Panc1 (cell line): ENCODE measurements around the gene SAT2. TPM values are rescaled to one million over a fixed set of nuclear protein-coding genes. Genes with fewer than 3 reads are reported as not detected.

Experiments used
- ATAC-seq: fragments of 200-7000 bp; cut with Tn5 transposase; 2 replicates; pipeline ENCODE4 v1.9.1; 2020; ENCODE audit warnings: mild to moderate bottlenecking, moderate library complexity
- BruUV-seq: library from RNA; stranded (reverse); fragments of 400-500 nt; replicated peaks from 2 replicates; lab custom pipeline; 2021; lab: Mats Ljungman, UMichigan
- CTCF ChIA-PET: fragments of 300-600 bp; sonication (Branson Sonifier 250); formaldehyde crosslinking; loops from one replicate; lab custom pipeline; 2022; ENCODE audit warnings: antibody characterized with exemption; lab: Charles Lee
- POLR2A ChIA-PET: fragments of 300-600 bp; sonication (Branson Sonifier 250); formaldehyde crosslinking; loops from one replicate; lab custom pipeline; 2022; ENCODE audit warnings: antibody characterized with exemption; lab: Charles Lee
- DNase-seq: peaks from one replicate; pipeline ENCODE4 v3.0.0-alpha.2; 2010; ENCODE audit warnings: low read depth, low spot score
- H3K27ac ChIP-seq: 2 replicates; pipeline ENCODE4 v1.5.1; 2011; ENCODE audit warnings: mild to moderate bottlenecking, low read length, inconsistent platforms
- H3K27me3 ChIP-seq: fragments of 200-500 bp; sonication (Bioruptor generic); 2 replicates; pipeline ENCODE4 v1.6.0; 2014; ENCODE audit warnings: low read length, inconsistent platforms; ENCODE audit not compliant: control insufficient read depth, insufficient read depth
- H3K36me3 ChIP-seq: fragments of 200-500 bp; sonication (Bioruptor generic); 2 replicates; pipeline ENCODE4 v1.5.1; 2014; ENCODE audit warnings: inconsistent platforms, mild to moderate bottlenecking, low read length, moderate library complexity; ENCODE audit not compliant: control insufficient read depth, insufficient read depth
- H3K4me1 ChIP-seq: 2 replicates; pipeline ENCODE4 v1.5.1; 2011; ENCODE audit warnings: inconsistent platforms, mild to moderate bottlenecking, low read length, moderate library complexity; ENCODE audit not compliant: control insufficient read depth, insufficient read depth
- H3K4me3 ChIP-seq, 2 experiments: 2 replicates each; pipeline ENCODE4 v1.5.1; 2011 to 2012; ENCODE audit warnings: low read depth in 2 of 2, low read length in 2 of 2, mild to moderate bottlenecking in 2 of 2, inconsistent platforms in 1 of 2, moderate library complexity in 1 of 2
- H3K9me3 ChIP-seq: fragments of 200-500 bp; sonication (Bioruptor generic); 2 replicates; pipeline ENCODE4 v1.5.1; 2014; ENCODE audit warnings: low read depth, mild to moderate bottlenecking, inconsistent platforms, low read length, moderate library complexity; ENCODE audit not compliant: control insufficient read depth, insufficient read depth
- CTCF ChIP-seq: fragments of 450-650 bp; IDR thresholded peaks from 2 replicates; pipeline ENCODE4 v1.5.1; 2017; ENCODE audit warnings: mild to moderate bottlenecking
- POLR2AphosphoS5 ChIP-seq: IDR thresholded peaks from 2 replicates; pipeline ENCODE4 v1.6.1; 2012; ENCODE audit warnings: mild to moderate bottlenecking, low read depth, low read length, moderate library complexity
- REST ChIP-seq, 2 experiments: IDR thresholded peaks; 2 replicates each; pipeline ENCODE4 v1.6.1; 2011 to 2012; ENCODE audit warnings: low read depth in 2 of 2, control low read depth in 1 of 2, low read length in 1 of 2, mild to moderate bottlenecking in 1 of 2, moderate library complexity in 1 of 2; ENCODE audit not compliant: insufficient read depth in 1 of 2
- SIN3A ChIP-seq: IDR thresholded peaks from 2 replicates; pipeline ENCODE4 v1.6.1; 2012; ENCODE audit warnings: low read depth, mild to moderate bottlenecking, low read length, moderate library complexity, borderline replicate concordance; ENCODE audit not compliant: insufficient read depth
- TCF7L2 ChIP-seq: IDR thresholded peaks from 2 replicates; pipeline ENCODE4 v1.6.1; 2011; ENCODE audit warnings: mild to moderate bottlenecking, low read depth, low read length, inconsistent platforms
- in situ Hi-C: cut with HindIII; loops from 2 replicates; pipeline ENCODE4 v1.10.0; 2016; ENCODE audit warnings: low sequenced_read_pairs, low pct_unique_long_range_greater_than_20kb
- intact Hi-C: fragments of 100-400 bp; cut with micrococcal nuclease; formaldehyde crosslinking; loops from one replicate; pipeline ENCODE4 v1.10.0; 2022; ENCODE audit not compliant: unreplicated experiment
- total RNA-seq: library from RNA; stranded (reverse); gene quantifications from one replicate; pipeline ENCODE4 v1.2.1, GENCODE V29; 2021; ENCODE audit not compliant: unreplicated experiment

Gene SAT2
- total RNA-seq, 1 experiment from 2014 or later: 74.8 TPM

DNA sequence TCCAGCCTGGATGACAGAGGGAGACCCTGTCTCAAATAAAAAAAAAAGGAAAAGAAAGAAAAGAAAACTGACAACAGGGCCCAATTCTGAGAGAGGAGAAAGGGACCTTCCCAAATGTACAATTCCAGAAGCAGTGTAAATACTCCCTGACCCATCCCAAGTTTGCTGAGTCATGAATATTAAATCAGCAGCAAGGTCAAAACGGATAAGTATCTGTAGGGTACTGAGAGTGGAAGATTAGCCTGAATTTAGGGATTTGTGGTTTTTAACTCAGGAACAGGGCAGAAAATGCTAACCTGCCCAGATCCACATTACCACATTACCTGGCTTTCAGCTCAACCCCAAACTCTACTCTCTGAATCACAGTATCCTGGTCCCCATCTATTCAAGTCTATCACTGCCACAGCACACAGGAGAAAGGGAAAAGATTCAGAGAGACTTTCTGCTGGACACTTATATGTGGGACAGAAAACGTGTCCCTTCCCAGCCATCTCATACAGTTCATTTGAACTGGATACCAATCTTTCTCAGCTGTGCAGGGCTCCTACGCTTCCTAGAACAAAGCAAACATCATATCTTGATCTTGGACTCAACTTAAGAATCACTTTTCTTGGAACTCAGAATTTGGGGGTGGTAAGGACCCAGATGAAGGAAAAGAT is 15.9 kb downstream of the SAT2 start:
- ChIA-PET CTCF (no interaction called here), POLR2A (no interaction called here)
- Histone ChIP-seq H3K4me1 (peaks cover 14% of the 10 kb centered on the region), H3K36me3 (peaks cover 3% of the 10 kb centered on the region; the same call in 1 of the 2 replicates), H3K9me3 (no peaks in the 10 kb centered on the region), H3K27ac (0 out of 2 replicates have a peak overlapping the region, but pooled peaks have one; percentile 18), H3K27me3 (no peaks in the 10 kb centered on the region), H3K4me3 (no peak overlapping the region)
- DNase-seq: no peak
- in situ Hi-C loops: no loop called here
- TF ChIP-seq CTCF (no peak), POLR2AphosphoS5 (no peak), SIN3A (no peak), REST (IDR thresholded peaks at IDR 0.05; ENCODE audit: insufficient read depth in 1 of 2, low read depth in 2 of 2, low read length in 1 of 2) (no peak), TCF7L2 (no peak)
- no peak for ATAC-seq
- BruUV-seq: no TSS peak
- intact Hi-C loops: no loop called here

DNA sequence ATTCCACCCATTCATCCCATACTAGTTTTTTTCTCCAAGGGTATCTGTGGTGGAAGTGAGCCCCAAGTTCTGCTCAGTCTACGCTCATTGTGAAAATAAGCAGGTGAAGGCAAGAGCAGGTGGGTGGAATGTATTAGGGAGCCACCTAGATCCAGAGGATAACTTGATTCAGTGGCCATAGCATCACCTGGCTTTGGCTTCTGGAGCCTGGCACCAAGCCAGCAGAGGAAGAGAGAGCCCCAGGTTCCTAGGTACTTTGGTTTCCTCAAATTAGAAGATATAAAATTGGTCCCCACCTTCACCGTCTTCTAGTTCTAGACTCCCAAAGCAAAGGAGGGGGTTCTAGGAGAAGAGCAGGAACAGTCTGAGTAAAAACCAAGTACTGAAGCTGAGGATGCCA is 17.0 kb downstream of the SAT2 start:
- H3K4me1 ChIP-seq: peaks cover 14% of the 10 kb centered on the region
- TF ChIP-seq REST (IDR thresholded peaks at IDR 0.05; ENCODE audit: insufficient read depth in 1 of 2, low read depth in 2 of 2, low read length in 1 of 2) (no peak), TCF7L2 (no peak), POLR2AphosphoS5 (no peak)
- ATAC-seq (no peak), DNase-seq (no peak)
- intact Hi-C loops: no loop called here
- in situ Hi-C loops: no loop called here
- no peak overlapping the region for H3K4me3 ChIP-seq
- CTCF ChIA-PET: no interaction called here
- H3K9me3 ChIP-seq: no peaks in the 10 kb centered on the region
- H3K27ac ChIP-seq: no peak overlapping the region
- no peaks in the 10 kb centered on the region for H3K27me3 ChIP-seq
- H3K36me3 ChIP-seq: peaks cover 8% of the 10 kb centered on the region
- POLR2A ChIA-PET: no interaction called here
- no TSS peak for BruUV-seq
